Heart left ventricle (tissue), 13 donors: ENCODE measurements around the gene PPP2R5D.

Source experiments
- CTCF ChIP-seq, 12 donors: fragments of 200-600 bp; sonication (generic) in 4 of 12; IDR thresholded peaks; one replicate each; pipeline versions ENCODE4 v1.5.0 to v1.8.0; 2018 to 2022; ENCODE audit warnings: antibody characterized with exemption in 12 of 12, mild to moderate bottlenecking in 5 of 12
- POLR2A ChIP-seq, 2 donors: fragments of 450-650 bp; IDR thresholded peaks; one replicate each; pipeline ENCODE4 v1.6.1; 2017; ENCODE audit warnings: antibody characterized with exemption in 2 of 2, mild to moderate bottlenecking in 2 of 2, moderate library complexity in 2 of 2
- donor health status: ischemic (EF 13 %, LVEDD 7.1; RV severe dilation, severe dysfunction).
- donor health status: DM: no; HTN: yes; CAD: no.
- donor health status: DM: no; HTN: no; CAD: no.
- donor health status: ischemic (EF 25% LVEDD 6.9; RV normal size, moderate dysfunction).
- donor health status: ischemic (EF 25% LVEDD 5.7; RV mildly dilated, moderate dysfunction).
- donor health status: ischemic (EF 35%, LVEDD 5.7; RV mildly dilated, moderate dysfunction).
- donor health status: nonischemic (EF 11% LVEDD 7.7; RV severe dilation, severe dysfunction).
- donor health status: DM: yes; HTN: yes; CAD: no.
- donor health status: PGD.
- donor health status: ischemic (EF 29% LVEDD 5.4; RV normal size, mild dysfunction).
- donor health status: nonischemic (EF 23%, LVEDD 6.1; RV moderate dilation, normal function).

- no peak for TF ChIP-seq CTCF (IDR thresholded peaks at IDR 0.05)
- no peak for TF ChIP-seq POLR2A (IDR thresholded peaks at IDR 0.05)
These were observed 70.0 kb downstream of the PPP2R5D start for GRCh38 chr6:43054206-43054943.
